HG03571 (cell line): ENCODE measurements around the gene ZNF831.

Experiments
- ATAC-seq: cut with Tn5 transposase; IDR thresholded peaks from one replicate; pipeline ENCODE4 v1.9.1; 2021; ENCODE audit not compliant: unreplicated experiment

The ZNF831 gene

GRCh38 chr20:59178983-59179595 lies 15.5 kb downstream of the ZNF831 start:
- no peak for ATAC-seq

- ATAC-seq, result no peak
These were observed 16.4 kb downstream of the ZNF831 start for GRCh38 chr20:59179988-59180387.

GRCh38 chr20:59181936-59182335 lies 18.3 kb downstream of the ZNF831 start:
- no peak for ATAC-seq

GRCh38 chr20:59182401-59183044 lies 18.9 kb downstream of the ZNF831 start:
- no peak for ATAC-seq

- ATAC-seq, result no peak
These were observed 20.1 kb downstream of the ZNF831 start for GRCh38 chr20:59183751-59184150.

- ATAC-seq, result no peak
These were observed 21.3 kb downstream of the ZNF831 start for GRCh38 chr20:59184880-59185447.

GRCh38 chr20:59185809-59186208 lies 22.2 kb downstream of the ZNF831 start:
- no peak for ATAC-seq

- ATAC-seq, result no peak
These were observed 26.8 kb downstream of the ZNF831 start for GRCh38 chr20:59190466-59190865.

GRCh38 chr20:59191036-59191755 lies 27.6 kb downstream of the ZNF831 start:
- ATAC-seq, result no peak

GRCh38 chr20:59191756-59192532 lies 28.3 kb downstream of the ZNF831 start:
- ATAC-seq, result no peak

GRCh38 chr20:59192533-59192896 lies 28.9 kb downstream of the ZNF831 start:
- ATAC-seq, result no peak

- no peak for ATAC-seq
These were observed 29.7 kb downstream of the ZNF831 start for GRCh38 chr20:59193325-59193724.

- no peak for ATAC-seq
These were observed 30.7 kb downstream of the ZNF831 start for GRCh38 chr20:59194023-59194935.

- ATAC-seq, result no peak
These were observed 31.8 kb downstream of the ZNF831 start for GRCh38 chr20:59195316-59195993.

- no peak for ATAC-seq
These were observed 40.7 kb downstream of the ZNF831 start for GRCh38 chr20:59204165-59204894.

GRCh38 chr20:59205044-59205443 lies 41.4 kb downstream of the ZNF831 start:
- ATAC-seq, result no peak

GRCh38 chr20:59207235-59207634 lies 43.6 kb downstream of the ZNF831 start:
- no peak for ATAC-seq

GRCh38 chr20:59207742-59208357 lies 44.2 kb downstream of the ZNF831 start:
- no peak for ATAC-seq

GRCh38 chr20:59210186-59210585 lies 46.6 kb downstream of the ZNF831 start:
- no peak for ATAC-seq
